DLD1 (cell line): ENCODE results near the gene SYNRG.
"Not testable (repeated sequence)": the region's sequence is repeated elsewhere in the genome, so short reads cannot be mapped to it uniquely, and the experiment has no call there.

Experiments
- in situ Hi-C: cut with HindIII; loops from 2 replicates; pipeline ENCODE4 v1.10.0; 2017; ENCODE audit warnings: low sequenced_read_pairs

Gene SYNRG, protein sequence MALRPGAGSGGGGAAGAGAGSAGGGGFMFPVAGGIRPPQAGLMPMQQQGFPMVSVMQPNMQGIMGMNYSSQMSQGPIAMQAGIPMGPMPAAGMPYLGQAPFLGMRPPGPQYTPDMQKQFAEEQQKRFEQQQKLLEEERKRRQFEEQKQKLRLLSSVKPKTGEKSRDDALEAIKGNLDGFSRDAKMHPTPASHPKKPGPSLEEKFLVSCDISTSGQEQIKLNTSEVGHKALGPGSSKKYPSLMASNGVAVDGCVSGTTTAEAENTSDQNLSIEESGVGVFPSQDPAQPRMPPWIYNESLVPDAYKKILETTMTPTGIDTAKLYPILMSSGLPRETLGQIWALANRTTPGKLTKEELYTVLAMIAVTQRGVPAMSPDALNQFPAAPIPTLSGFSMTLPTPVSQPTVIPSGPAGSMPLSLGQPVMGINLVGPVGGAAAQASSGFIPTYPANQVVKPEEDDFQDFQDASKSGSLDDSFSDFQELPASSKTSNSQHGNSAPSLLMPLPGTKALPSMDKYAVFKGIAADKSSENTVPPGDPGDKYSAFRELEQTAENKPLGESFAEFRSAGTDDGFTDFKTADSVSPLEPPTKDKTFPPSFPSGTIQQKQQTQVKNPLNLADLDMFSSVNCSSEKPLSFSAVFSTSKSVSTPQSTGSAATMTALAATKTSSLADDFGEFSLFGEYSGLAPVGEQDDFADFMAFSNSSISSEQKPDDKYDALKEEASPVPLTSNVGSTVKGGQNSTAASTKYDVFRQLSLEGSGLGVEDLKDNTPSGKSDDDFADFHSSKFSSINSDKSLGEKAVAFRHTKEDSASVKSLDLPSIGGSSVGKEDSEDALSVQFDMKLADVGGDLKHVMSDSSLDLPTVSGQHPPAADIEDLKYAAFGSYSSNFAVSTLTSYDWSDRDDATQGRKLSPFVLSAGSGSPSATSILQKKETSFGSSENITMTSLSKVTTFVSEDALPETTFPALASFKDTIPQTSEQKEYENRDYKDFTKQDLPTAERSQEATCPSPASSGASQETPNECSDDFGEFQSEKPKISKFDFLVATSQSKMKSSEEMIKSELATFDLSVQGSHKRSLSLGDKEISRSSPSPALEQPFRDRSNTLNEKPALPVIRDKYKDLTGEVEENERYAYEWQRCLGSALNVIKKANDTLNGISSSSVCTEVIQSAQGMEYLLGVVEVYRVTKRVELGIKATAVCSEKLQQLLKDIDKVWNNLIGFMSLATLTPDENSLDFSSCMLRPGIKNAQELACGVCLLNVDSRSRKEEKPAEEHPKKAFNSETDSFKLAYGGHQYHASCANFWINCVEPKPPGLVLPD (N-terminal part only)

DNA sequence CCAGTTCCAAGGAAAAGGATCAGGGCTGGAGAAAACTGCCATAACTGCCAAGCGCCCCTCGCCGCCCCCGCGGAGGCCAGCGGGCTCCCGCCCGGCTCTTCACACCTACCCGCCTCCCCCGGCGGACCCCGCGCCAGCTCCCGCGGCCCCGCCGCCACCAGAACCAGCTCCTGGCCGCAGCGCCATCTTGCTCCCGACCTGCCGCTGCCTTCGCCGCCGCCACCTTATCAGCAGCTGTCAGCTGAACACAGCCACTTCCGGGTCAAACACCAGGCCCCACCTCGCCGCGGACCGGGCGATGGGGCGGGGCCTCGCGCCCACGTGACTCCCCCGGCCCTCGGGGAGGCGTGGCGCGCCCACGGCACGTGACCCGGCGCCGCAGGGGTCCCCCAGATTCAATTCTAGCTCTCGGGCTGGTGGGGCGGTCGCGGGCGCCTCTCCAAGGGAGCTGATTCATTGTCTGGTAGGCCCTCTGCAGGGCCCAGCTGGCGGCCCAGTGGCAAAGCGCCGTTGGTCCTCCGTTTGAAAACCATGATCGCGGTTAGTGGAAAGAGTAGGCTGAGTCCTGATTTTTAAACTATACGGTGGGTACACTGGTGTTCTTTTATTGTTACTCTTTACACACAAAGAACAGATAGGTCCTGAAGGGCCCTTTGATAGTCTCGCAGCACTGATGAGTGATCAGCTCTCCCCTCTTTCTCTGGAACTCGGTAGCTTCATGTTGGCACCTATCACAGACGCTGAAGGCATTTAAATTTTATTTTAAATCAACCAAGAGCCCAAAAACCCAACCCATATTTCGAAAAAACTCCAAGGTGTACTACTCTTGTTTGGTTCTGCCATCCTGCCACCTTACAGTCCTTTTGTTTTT is at the start of gene SYNRG:
Gene SYNRG (minus strand): TSS at position 249 of the 871 bp plus-strand sequence. CDS start 63 bp downstream, at position 186.
- in situ Hi-C loops: no loop called here

DNA sequence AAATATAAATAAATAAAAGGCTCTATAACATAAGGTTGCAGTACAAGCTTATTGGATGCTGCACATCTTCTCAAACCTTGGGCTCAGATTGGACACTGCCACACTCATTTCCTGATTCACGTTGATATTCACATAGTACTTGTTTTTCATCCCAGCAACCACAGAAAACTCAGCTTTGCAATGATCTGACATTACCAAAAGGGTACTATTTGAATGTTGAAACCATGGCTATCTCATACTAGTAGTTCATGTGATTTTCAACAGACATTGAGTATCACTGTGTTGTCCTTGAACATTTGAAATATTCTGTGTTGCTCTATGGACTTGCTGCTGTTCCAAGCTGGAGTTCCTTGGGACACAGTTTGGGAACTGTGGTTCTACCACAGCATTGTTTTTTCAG is 48.0 kb upstream of the SYNRG start:
- in situ Hi-C loops: no loop called here

- in situ Hi-C loops: no loop called here
Observed at GRCh38 chr17:37651849-37652248, 42.6 kb upstream of the SYNRG start.

DNA sequence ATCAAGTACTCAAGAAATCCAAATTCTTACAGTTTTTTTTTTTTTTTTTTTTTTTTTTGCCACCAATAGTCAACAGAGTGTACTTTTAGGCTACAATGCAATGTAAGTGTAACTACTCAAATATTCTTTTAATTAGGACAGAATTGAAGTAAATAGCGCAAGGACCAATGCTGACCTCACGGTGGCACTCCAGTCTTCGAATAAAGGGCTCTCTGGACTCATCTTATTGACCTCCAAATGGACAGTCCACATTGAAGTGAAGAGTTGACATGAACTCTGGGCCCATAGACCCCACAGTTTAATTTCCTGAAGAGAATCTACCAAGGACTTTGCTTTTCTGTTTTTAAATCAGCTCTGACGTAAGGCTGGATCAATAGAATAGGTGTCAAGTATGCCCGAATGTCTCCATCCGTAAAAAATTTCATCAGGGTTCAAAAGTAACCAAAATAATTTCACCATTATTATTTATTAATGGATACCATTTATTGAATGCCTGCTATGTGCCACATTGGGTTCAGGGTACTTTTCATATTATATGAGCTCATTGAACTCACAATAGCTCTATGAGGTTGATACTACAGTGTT is 41.3 kb upstream of the SYNRG start:
- in situ Hi-C loops: no loop called here

DNA sequence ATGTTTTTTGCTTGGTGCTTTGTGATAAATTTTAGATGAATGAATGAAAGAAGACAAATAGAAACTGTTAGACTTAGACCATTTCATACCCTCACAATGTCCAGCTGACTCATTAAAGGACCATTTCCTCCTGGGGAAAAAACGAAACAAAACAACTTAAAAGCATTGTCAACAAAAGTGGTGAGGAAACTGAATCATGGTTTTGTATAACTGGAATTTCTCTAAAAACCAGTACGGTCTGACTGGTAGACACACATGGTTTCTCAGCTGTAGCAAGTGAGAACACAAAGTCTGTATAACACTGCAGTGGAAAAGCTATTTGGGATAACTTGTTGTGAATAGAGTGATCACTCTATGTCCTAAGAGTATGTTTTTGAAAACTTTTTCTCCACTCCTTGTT is 39.3 kb upstream of the SYNRG start:
- in situ Hi-C loops: no loop called here

- in situ Hi-C loops: no loop called here
Observed at GRCh38 chr17:37647856-37648255, 38.6 kb upstream of the SYNRG start.

- in situ Hi-C loops: no loop called here
Observed at GRCh38 chr17:37643869-37644268, 34.7 kb upstream of the SYNRG start.

- in situ Hi-C loops: no loop called here
Observed at GRCh38 chr17:37643118-37643766, 34.0 kb upstream of the SYNRG start, which contains the start of gene DDX52. TSS of gene DDX52 (minus strand) at chr17:37643446. CDS start at chr17:37643420, 26 bp downstream.

GRCh38 chr17:37642681-37643080 is 33.5 kb upstream of the SYNRG start:
- in situ Hi-C loops: no loop called here

DNA sequence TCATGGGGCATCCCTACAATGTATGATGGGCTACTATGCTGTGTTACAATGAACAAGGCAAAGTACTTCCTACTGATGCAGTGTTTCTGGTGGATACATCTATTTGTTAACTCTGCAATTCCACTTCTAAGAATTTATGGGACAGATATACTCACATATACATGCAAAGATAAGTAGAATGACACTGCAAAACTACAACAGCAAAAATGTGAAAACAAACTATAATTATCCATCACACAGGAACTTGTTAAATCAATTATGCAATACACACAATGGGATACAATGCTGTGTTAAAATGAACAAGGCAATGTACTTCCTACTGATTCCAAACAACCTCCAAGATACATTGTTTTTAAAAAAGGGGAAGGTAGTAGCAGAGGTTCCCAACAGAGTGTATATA is 30.8 kb upstream of the SYNRG start:
- in situ Hi-C loops: no loop called here

DNA sequence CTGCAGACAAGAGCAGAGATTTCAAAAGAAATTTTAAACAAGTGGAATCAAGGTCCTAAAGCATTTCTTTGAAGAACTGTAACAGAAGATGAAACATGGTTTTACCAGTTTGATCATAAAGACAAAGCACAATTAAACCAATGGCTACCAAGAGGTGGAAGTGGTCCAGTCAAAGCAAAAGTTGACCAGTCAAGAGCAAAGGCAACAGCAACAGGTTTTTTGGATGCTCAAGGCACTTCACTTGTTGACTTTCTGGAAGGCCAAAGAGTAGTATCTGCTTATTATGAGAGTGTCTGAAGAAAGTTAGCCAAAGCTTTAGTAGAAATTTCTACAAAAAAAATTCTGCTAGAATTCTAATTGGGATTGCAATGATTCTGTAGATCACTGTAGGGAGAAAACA is 28.7 kb upstream of the SYNRG start:
- in situ Hi-C loops: no loop called here

- in situ Hi-C loops: not testable (repeated sequence)
Observed at GRCh38 chr17:37616430-37616829, 7.2 kb upstream of the SYNRG start.

GRCh38 chr17:37614823-37615222 is 5.6 kb upstream of the SYNRG start:
- in situ Hi-C loops: no loop called here

DNA sequence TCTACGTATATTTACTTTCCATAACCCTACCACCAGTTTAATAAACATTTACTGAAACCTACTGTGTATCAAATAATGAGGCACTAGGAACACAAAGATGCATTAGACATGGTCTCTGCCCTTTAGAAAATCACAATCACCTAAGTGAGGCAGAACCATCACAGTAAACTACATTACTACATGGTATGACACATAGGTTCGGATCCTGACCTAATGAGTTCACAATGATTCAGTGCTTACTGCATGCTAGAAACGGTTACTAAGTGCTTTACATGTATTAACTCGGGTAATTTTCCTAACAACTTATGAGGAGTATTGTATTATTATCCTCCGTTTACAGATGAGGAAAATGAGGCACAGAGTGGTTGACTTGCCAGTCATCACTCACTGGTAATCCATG is 5.2 kb upstream of the SYNRG start:
- in situ Hi-C loops: no loop called here

DNA sequence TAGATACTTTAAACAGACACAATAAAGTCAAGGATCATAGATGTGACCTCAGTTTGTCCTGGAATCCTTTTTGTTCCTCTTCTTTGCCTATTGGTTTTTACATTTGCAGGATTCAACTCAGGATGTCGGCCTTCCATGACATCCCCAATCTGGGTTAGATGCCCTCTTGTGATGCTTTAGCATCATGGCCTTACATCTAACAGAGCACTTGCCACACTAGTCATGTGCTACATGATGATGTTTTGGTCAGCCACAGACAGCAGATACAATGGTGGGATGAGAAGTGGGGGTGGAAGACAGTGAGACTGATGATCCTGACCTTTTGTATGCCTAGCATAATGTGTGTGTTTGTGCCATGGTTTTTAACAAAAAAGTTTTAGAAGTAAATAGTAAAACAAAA is 1.8 kb upstream of the SYNRG start:
- in situ Hi-C loops: no loop called here

DNA sequence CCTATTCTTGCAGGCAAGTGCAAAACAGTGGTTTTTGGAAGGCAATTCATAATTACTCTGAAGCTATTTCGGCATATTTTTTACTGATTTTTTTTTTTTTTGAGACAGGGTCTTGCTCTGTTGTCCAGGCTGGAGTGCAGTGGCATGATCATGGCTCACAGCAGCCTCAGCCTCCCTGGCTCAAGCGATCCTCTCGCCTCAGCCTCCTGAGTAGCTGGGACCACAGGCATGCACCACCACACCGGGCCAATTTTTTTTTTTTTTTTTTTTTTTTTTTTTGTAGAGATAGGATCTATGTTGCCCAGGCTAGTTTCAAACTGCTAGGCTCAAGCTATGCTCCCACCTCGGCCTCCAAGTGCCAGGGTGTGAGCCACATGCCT is 813 bp upstream of the SYNRG start:
- in situ Hi-C loops: not testable (repeated sequence)

DNA sequence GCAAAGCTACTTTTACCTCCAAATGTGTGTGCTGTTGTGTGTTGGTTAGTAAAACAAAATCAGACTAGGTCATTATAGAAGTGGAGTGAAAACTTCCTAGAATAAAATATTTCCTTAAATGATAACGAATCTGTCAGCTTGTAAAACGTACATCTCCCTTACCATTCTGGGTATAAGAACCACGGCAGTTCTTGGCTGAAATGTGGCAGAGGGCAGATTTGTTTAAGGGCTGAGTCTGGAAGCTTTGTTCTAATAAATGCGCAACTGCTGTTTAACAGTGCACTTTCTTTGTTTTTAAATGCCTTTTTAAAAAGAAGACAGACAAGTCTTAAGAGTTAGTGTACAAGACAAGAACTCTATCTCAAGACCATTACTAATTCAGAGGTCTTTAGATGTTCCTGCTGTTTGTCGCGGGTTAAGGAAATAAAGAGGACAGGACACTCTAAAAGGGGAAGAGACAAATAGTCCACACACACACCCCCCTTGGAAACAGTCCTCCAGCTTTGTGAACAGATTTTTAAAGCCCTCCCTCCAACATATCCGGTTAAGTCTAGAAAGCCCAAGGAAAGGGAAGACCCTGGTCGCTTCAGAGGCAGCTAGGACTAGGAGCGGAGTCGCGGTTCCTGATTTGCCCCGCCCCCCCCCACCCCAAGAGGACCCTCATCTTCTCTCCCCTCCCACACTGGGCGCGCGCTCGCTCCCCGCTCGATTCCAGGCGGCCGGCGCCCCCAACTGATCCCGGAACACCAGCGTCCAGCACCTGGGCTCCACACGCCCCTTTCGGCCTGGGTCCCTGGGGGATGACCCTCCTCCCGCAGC is 658 bp downstream of the SYNRG start:
- in situ Hi-C loops: no loop called here

DNA sequence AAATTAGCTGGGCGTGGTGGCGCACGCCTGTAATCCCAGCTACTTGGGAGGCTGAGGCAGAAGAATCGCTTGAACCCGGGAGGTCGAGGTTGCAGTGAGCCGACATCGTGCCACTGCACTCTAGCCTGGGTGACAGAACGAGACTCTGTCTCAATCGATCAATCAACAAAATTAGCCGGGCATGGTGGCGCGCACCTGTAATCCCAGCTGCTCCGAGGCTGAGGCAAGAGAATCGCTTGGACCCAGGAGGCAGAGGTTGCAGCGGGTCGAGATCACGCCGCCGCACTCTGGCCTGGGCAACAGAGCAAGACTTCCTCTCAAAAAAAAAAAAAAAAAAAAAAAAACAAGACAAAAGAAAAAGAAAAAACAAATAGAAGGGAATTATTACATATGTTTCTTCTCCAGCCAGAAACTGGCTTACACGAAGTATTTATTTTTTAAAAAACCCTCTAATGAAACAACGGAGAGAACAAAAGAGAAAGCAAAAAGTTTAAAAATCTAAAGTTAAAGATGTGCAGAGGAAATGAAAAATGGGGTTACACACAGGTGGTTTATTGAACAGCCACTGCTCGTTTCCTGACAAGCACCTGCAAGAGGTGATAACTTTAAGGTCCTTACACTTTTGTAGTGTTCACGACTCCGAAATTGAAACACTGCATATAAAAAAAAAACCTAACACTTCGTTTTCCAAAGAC is 1.4 kb downstream of the SYNRG start:
- in situ Hi-C loops: no loop called here
